Cerebellar cortex (tissue), 1 donor: ENCODE results near the gene TANC1.
A peak's percentile ranks its signal among the peaks of the same experiment; 100 is the strongest.

Source experiments
- DNase-seq: peaks from one replicate; pipeline ENCODE4 v3.0.0-alpha.2; 2015; ENCODE audit warnings: low spot score

TANC1 gene

GRCh38 chr2:159196393-159196925, 228.0 kb downstream of the TANC1 start:
- DNase-seq = no peak

GRCh38 chr2:159199236-159199635, 230.8 kb downstream of the TANC1 start:
- DNase-seq = no peak

GRCh38 chr2:159199761-159200465, 231.5 kb downstream of the TANC1 start:
- DNase-seq = no peak

- no peak for DNase-seq
These were observed 232.1 kb downstream of the TANC1 start for GRCh38 chr2:159200498-159200897.

- DNase-seq = no peak
These were observed 233.1 kb downstream of the TANC1 start for GRCh38 chr2:159201360-159202063.

- no peak for DNase-seq
These were observed 234.2 kb downstream of the TANC1 start for GRCh38 chr2:159202568-159203071.

GRCh38 chr2:159204381-159205144, 236.1 kb downstream of the TANC1 start:
- no peak for DNase-seq

- no peak for DNase-seq
These were observed 238.4 kb downstream of the TANC1 start for GRCh38 chr2:159206736-159207380.

- peak; percentile 47 for DNase-seq
These were observed 240.0 kb downstream of the TANC1 start for GRCh38 chr2:159208438-159208837.

- no peak for DNase-seq
These were observed 241.2 kb downstream of the TANC1 start for GRCh38 chr2:159209341-159210306.

GRCh38 chr2:159211447-159212396, 243.3 kb downstream of the TANC1 start:
- peak; percentile 60 for DNase-seq

GRCh38 chr2:159213296-159213695, 244.9 kb downstream of the TANC1 start:
- DNase-seq = no peak

- no peak for DNase-seq
These were observed 246.0 kb downstream of the TANC1 start for GRCh38 chr2:159214325-159214865.

GRCh38 chr2:159215116-159215515, 246.7 kb downstream of the TANC1 start:
- DNase-seq = no peak

- no peak for DNase-seq
These were observed 249.2 kb downstream of the TANC1 start for GRCh38 chr2:159217676-159218075.

GRCh38 chr2:159218389-159218788, 249.9 kb downstream of the TANC1 start:
- DNase-seq = no peak

- no peak for DNase-seq
These were observed 251.1 kb downstream of the TANC1 start for GRCh38 chr2:159219394-159219998.

GRCh38 chr2:159224061-159224813, 255.8 kb downstream of the TANC1 start:
- DNase-seq = no peak
